Neural progenitor cell (in vitro differentiated cells): ENCODE data around the gene ITPR2. TPM values are rescaled to one million over a fixed set of nuclear protein-coding genes. Genes with fewer than 3 reads are reported as not detected.
A peak's percentile ranks its signal among the peaks of the same experiment; 100 is the strongest.

Experiments
- DNase-seq: peaks from one replicate; pipeline ENCODE4 v3.0.0-alpha.2; 2016; ENCODE audit warnings: low spot score
- H2AFZ ChIP-seq: fragments of 200-600 bp; sonication (generic); replicated peaks from 2 replicates; pipeline ENCODE4 v1.6.1; 2016; ENCODE audit warnings: antibody characterized with exemption
- H3F3A ChIP-seq: fragments of 200-600 bp; sonication (generic); 2 replicates; pipeline ENCODE4 v1.6.1; 2016; ENCODE audit warnings: antibody characterized with exemption, low read depth
- H3K27ac ChIP-seq: fragments of 200-600 bp; sonication (generic); 2 replicates; pipeline ENCODE4 v1.5.1; 2016; ENCODE audit warnings: mild to moderate bottlenecking
- H3K27me3 ChIP-seq: fragments of 200-600 bp; sonication (generic); 2 replicates; pipeline ENCODE4 v1.6.1; 2016; ENCODE audit warnings: mild to moderate bottlenecking, moderate library complexity
- H3K36me3 ChIP-seq: fragments of 200-600 bp; sonication (generic); 2 replicates; pipeline ENCODE4 v1.5.1; 2016
- H3K4me1 ChIP-seq: fragments of 200-600 bp; sonication (generic); 2 replicates; pipeline ENCODE4 v1.6.1; 2016; ENCODE audit warnings: mixed run types
- H3K4me2 ChIP-seq: fragments of 200-600 bp; sonication (generic); 2 replicates; pipeline ENCODE4 v1.6.1; 2016
- H3K4me3 ChIP-seq: fragments of 200-600 bp; sonication (generic); 2 replicates; pipeline ENCODE4 v1.5.1; 2016
- H3K79me2 ChIP-seq: fragments of 200-600 bp; sonication (generic); 2 replicates; pipeline ENCODE4 v1.6.1; 2016; ENCODE audit warnings: low read depth
- H3K9ac ChIP-seq: fragments of 200-600 bp; sonication (generic); 2 replicates; pipeline ENCODE4 v1.6.1; 2016
- H3K9me3 ChIP-seq: fragments of 200-600 bp; sonication (generic); 2 replicates; pipeline ENCODE4 v1.5.1; 2016; ENCODE audit warnings: low read depth
- H4K20me1 ChIP-seq: fragments of 200-600 bp; sonication (generic); 2 replicates; pipeline ENCODE4 v1.6.1; 2016; ENCODE audit warnings: low read depth
- H3K27ac Mint-ChIP-seq: 3 replicates; pipeline ENCODE4 v1.8.0; 2021; ENCODE audit warnings: mixed read lengths
- H3K27me3 Mint-ChIP-seq: 2 replicates; pipeline ENCODE4 v1.8.0; 2022; ENCODE audit warnings: low read depth, mild to moderate bottlenecking, inconsistent platforms, moderate library complexity, mixed read lengths; ENCODE audit not compliant: insufficient read depth
- H3K36me3 Mint-ChIP-seq: 3 replicates; pipeline ENCODE4 v1.8.0; 2021; ENCODE audit warnings: mixed read lengths
- H3K4me1 Mint-ChIP-seq: 3 replicates; pipeline ENCODE4 v1.8.0; 2021; ENCODE audit warnings: mixed read lengths
- H3K4me3 Mint-ChIP-seq: 3 replicates; pipeline ENCODE4 v1.8.0; 2021; ENCODE audit warnings: mild to moderate bottlenecking, moderate library complexity, mixed read lengths
- H3K9me3 Mint-ChIP-seq: 3 replicates; pipeline ENCODE4 v1.8.0; 2020; ENCODE audit warnings: mixed read lengths
- CTCF ChIP-seq: fragments of 200-600 bp; sonication (generic); IDR thresholded peaks from 2 replicates; pipeline ENCODE4 v1.5.1; 2017; ENCODE audit warnings: antibody characterized with exemption, mild to moderate bottlenecking
- EZH2 ChIP-seq: fragments of 200-600 bp; sonication (generic); IDR thresholded peaks from 2 replicates; pipeline ENCODE4 v1.6.1; 2017; ENCODE audit warnings: antibody characterized with exemption, mild to moderate bottlenecking, moderate library complexity
- EZH2phosphoT487 ChIP-seq: fragments of 200-600 bp; sonication (generic); IDR thresholded peaks from 2 replicates; pipeline ENCODE4 v1.6.1; 2017; ENCODE audit warnings: antibody characterized with exemption
- total RNA-seq: library from RNA; depleted of rRNA; stranded (reverse); fragments of >200 nt; gene quantifications from 2 replicates; pipeline ENCODE4 v1.2.3, GENCODE V29; 2015; ENCODE audit warnings: low replicate concordance

The ITPR2 gene
- total RNA-seq, 1 donor from 2014 or later = 11.4 TPM

DNA sequence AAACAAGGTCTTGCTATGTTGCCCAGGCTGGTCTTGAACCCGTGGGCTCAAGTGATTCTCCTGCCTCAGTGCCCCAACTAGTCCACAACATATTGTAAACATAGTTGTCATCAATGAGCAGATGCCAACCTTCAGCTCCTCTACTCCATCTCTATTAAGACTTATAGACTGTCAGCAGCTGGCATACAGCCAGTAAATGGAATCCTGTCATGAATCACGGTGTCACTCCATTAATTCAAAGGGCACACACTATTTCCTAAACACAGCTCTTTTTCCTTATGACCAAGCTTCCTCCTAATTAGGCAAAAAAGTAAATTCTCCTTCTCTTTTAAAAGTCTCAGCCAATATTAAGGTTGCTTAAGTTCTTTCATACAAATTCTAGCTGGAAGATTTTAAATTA is 111.2 kb downstream of the ITPR2 start:
- Mint-ChIP-seq H3K4me1 (no peaks in the 10 kb centered on the region), H3K27me3 (no peaks in the 10 kb centered on the region), H3K36me3 (no peaks in the 10 kb centered on the region), H3K4me3 (no peak overlapping the region), H3K9me3 (no peaks in the 10 kb centered on the region), H3K27ac (no peak overlapping the region)
- H4K20me1 ChIP-seq = no peaks in the 10 kb centered on the region
- H3K4me2 ChIP-seq = no peak overlapping the region
- no peak for DNase-seq
- no peaks in the 10 kb centered on the region for H3K9me3 ChIP-seq
- no peak for TF ChIP-seq CTCF
- no peaks in the 10 kb centered on the region for H3K27me3 ChIP-seq
- H3K4me3 ChIP-seq = no peak overlapping the region
- no peaks in the 10 kb centered on the region for H3K4me1 ChIP-seq
- no peak overlapping the region for H2AFZ ChIP-seq
- H3K36me3 ChIP-seq = no peaks in the 10 kb centered on the region
- H3K9ac ChIP-seq = no peak overlapping the region
- H3K27ac ChIP-seq = no peak overlapping the region
- H3K79me2 ChIP-seq = no peaks in the 10 kb centered on the region
- H3F3A ChIP-seq = no peaks in the 10 kb centered on the region

- no peak overlapping the region for H2AFZ ChIP-seq
- H3K4me1 ChIP-seq = no peaks in the 10 kb centered on the region
- H3F3A ChIP-seq = no peaks in the 10 kb centered on the region
- H3K4me2 ChIP-seq = no peak overlapping the region
- no peak overlapping the region for H3K27ac Mint-ChIP-seq
- H3K36me3 ChIP-seq = no peaks in the 10 kb centered on the region
- TF ChIP-seq CTCF (peak; percentile 24), EZH2 (no peak), EZH2phosphoT487 (no peak)
- no peaks in the 10 kb centered on the region for H3K9me3 ChIP-seq
- no peak overlapping the region for H3K4me3 Mint-ChIP-seq
- no peaks in the 10 kb centered on the region for H4K20me1 ChIP-seq
- no peaks in the 10 kb centered on the region for H3K27me3 ChIP-seq
- no peak overlapping the region for H3K9ac ChIP-seq
- H3K4me1 Mint-ChIP-seq = no peaks in the 10 kb centered on the region
- no peak overlapping the region for H3K27ac ChIP-seq
- no peak for DNase-seq
- no peak overlapping the region for H3K4me3 ChIP-seq
- H3K9me3 Mint-ChIP-seq = no peaks in the 10 kb centered on the region
- H3K79me2 ChIP-seq = no peaks in the 10 kb centered on the region
- H3K27me3 Mint-ChIP-seq = no peaks in the 10 kb centered on the region
- no peaks in the 10 kb centered on the region for H3K36me3 Mint-ChIP-seq
Measured at GRCh38 chr12:26719852-26720251, 113.1 kb downstream of the ITPR2 start.

DNA sequence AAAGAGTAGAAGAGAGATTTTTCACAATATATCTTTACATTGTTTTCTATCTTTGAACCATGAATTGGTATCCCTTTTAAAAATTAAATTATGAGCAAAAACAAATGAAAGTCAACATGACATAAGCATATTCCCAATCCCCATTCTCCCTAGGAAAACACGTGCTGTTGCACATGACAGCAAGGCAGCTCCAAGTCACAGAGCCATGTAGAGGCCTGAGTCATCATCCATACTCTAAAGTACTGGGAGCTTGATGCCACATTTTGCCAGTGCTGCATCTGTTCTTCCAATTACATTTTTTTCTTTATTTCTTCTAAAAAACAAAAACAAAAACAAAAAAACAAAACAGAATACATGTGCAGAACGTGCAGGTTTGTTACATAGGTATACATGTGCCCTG is 115.2 kb downstream of the ITPR2 start:
- no peaks in the 10 kb centered on the region for H3K4me1 Mint-ChIP-seq
- no peaks in the 10 kb centered on the region for H3K27me3 Mint-ChIP-seq

More for the DNA sequence above, 115.2 kb downstream of the ITPR2 start:
- Histone ChIP-seq H4K20me1 (no peaks in the 10 kb centered on the region), H3K9ac (no peak overlapping the region), H3K27me3 (no peaks in the 10 kb centered on the region), H3K4me1 (peaks cover 4% of the 10 kb centered on the region), H3K4me2 (no peak overlapping the region), H3F3A (no peaks in the 10 kb centered on the region), H2AFZ (no peak overlapping the region), H3K36me3 (no peaks in the 10 kb centered on the region), H3K27ac (no peak overlapping the region), H3K9me3 (no peaks in the 10 kb centered on the region), H3K79me2 (no peaks in the 10 kb centered on the region), H3K4me3 (no peak overlapping the region)
- Mint-ChIP-seq H3K4me3 (no peak overlapping the region), H3K9me3 (no peaks in the 10 kb centered on the region), H3K36me3 (no peaks in the 10 kb centered on the region), H3K27ac (no peak overlapping the region)
- DNase-seq = no peak
- no peak for TF ChIP-seq CTCF
- TF ChIP-seq EZH2phosphoT487 = no peak
- no peak for TF ChIP-seq EZH2
